NCI-H774 (cell line): ENCODE data around the gene ANXA8.
"Not testable (repeated sequence)": the region's sequence is repeated elsewhere in the genome, so short reads cannot be mapped to it uniquely, and the experiment has no call there.

Experiments
- DNase-seq: peaks from one replicate; lab custom pipeline; 2025; lab: John Stamatoyannopoulos, UW

The ANXA8 gene, protein sequence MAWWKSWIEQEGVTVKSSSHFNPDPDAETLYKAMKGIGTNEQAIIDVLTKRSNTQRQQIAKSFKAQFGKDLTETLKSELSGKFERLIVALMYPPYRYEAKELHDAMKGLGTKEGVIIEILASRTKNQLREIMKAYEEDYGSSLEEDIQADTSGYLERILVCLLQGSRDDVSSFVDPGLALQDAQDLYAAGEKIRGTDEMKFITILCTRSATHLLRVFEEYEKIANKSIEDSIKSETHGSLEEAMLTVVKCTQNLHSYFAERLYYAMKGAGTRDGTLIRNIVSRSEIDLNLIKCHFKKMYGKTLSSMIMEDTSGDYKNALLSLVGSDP

DNA sequence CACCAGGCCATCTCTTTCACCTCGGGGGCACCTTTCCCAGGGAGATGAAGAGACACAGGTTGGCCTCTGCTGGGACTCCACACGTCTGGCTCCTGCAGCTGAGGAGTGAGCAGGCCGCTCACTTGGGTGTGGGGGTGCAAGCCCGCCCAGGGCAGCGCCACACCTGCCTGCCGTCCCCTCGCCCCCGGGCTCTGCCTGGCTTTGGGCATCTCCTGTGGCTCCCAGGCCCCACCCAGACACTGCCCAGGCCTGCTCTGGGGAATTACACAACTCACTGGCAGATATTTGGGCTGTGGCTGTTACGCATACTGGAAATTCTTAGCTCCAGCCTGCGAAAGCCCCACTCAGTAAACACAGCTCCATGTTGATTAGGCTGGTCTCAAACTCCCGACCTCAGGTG, at the start of gene ANXA8:
Gene ANXA8 (minus strand): TSS at position 193 of the 400 bp plus-strand sequence. CDS start 182 bp downstream, at position 11.
- not testable (repeated sequence) for DNase-seq

DNA sequence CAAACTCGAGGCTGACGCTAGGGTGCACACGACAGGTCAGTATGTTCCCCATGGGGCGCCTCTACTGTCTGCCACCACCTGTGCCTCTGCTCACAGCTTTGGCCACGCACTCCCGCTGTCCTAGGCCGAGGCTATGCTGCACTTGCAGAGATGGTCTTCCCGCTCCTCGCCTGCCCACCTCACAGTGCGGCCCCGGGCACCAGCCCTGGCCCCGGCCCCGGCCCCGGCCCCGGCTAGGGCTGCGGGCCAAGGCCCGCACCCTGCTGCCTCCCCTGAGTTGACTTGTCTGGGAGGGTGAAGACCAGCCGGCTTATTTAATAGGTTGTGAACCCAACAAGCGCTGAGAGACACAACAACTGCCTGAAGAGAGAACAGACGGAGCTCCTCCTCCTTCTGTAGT, 39.6 kb upstream of the ANXA8 start, which contains the start of gene AGAP9:
Gene AGAP9 (minus strand): TSS at position 164 of the 400 bp plus-strand sequence. CDS start 112 bp downstream, at position 52.
- not testable (repeated sequence) for DNase-seq

DNA sequence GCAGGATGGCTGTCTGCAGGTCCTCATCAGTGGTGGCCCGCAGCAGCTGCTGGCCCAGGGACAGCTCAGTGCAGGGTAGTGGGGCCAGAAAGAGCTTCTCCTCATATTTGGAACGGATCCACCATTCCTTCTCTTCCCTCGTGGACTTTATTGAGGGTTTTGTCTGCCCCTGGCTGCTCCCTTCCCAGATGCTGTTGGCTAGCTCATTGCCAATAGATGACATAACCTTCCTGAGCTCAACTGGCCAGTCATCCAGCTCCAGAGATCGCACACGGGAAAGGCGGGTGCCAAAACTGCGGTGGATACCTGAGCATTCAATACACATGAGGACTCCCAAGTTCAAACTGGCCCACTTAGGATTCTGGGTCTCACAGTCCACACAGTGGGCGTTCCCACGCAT, 18.4 kb upstream of the ANXA8 start:
- not testable (repeated sequence) for DNase-seq

DNA sequence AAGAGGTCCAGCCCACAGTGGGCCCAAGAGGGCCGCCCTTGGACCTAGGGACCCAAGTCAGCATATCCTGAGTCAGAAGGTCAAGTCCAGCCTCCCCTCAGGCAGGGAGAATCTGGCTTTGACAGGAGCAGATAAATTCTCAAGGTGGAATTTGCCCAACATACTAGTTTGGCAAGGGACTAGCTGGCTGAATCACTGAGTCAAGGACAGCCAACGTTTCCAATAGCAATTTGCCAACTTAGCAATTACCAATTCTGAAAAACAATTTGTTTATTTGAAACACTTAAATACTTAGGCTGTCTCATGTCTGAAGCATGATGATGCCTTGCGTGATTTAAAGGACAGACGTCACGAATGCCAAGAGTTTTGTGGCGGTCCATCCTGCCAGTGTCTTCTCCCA, 10.3 kb upstream of the ANXA8 start:
- DNase-seq = not testable (repeated sequence)

GRCh38 chr10:47491600-47491999, 7.7 kb upstream of the ANXA8 start, which contains the start of gene FAM25G:
Gene FAM25G (minus strand): TSS chr10:47491700. CDS start chr10:47491674, 26 bp downstream.
- not testable (repeated sequence) for DNase-seq

DNA sequence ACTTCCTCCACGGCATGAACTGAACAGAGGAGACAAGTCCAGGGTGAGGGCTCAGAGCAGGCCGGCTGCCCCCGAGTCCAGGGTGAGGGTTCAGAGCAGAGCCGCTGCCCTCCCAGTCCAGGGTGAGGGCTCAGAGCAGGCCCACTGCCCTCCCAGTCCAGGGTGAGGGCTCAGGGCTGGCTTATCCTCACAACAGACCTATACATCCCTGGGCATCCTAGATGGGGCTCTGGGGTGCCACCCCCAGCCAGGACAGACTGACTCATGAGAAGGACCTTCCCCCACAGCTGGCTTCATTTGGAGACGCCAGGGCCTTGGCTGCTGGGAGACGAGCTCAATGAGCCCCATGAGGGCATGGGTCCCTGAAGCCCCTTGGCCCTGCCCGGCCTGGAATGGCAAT, 5.7 kb upstream of the ANXA8 start:
- not testable (repeated sequence) for DNase-seq

GRCh38 chr10:47485943-47486342, 2.0 kb upstream of the ANXA8 start:
- not testable (repeated sequence) for DNase-seq

GRCh38 chr10:47484786-47485185, 871 bp upstream of the ANXA8 start:
- DNase-seq = not testable (repeated sequence)

DNA sequence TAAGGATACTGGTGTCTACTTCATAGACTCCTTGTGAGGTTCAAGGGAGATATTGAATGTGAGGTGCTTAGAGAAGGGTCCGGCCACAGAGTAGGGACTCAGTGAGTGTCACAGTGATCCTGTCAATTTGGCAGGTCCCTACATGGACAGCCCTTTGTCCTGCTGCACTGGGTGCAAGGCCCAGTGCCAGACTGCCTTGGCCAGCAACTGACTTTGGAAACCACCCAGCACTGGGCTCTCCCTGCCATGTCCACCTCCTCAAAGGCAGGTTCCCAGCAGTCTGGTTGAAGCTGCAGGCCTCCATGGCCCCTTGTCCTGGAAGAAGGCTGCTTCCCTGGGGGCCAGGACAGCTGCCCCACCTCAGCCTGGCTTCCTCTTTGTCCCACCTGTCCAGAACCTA, 1.5 kb downstream of the ANXA8 start:
- DNase-seq = not testable (repeated sequence)

DNA sequence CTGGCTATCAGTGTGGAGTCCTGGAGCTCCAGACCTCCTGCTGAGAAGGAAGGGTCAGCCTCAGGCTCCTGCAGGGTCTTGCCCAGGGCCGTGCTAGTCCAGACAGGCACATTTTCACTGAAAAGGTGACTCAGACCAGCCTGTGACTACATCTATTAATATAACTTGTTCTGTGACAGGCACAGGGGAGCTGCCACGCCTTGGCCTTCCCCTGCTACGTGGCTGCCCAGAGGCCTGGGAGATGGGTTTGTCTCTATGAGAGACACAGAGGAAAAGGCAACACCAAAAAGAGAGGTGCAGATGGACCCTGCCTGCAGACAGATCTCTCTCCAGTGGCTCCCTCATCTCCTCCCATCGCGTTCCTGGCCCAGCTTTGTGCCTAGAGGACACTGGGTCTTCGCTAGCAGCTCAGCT, 2.1 kb downstream of the ANXA8 start:
- DNase-seq = not testable (repeated sequence)

DNA sequence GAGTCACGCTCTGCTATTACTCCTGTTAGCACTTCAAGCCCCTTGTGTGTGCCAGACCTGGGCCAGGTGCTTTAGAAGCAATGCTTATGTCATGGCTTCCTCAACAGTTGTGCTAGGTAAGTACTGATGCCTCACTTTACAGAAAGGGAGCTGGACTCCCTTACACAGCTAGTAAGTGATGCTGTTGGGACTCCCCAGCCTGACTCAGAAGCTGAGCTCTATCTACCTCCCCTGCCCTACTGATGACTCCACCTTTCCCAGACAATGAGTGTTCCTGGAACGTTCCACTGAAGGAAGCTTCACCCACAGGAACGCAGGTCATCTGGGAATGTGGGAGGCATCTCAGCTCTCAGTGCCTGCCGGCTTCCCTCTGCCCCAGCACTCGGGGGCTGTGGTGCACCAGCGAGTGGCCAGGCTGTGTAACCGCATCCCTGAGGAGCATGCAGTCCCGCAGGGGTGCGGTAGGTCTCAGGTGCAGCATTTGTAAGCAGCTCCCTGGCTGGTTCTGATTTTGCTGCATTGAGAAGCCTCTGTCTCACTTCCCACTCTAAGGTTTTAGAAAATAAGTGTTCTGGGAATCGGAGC, 2.6 kb downstream of the ANXA8 start:
- not testable (repeated sequence) for DNase-seq

DNA sequence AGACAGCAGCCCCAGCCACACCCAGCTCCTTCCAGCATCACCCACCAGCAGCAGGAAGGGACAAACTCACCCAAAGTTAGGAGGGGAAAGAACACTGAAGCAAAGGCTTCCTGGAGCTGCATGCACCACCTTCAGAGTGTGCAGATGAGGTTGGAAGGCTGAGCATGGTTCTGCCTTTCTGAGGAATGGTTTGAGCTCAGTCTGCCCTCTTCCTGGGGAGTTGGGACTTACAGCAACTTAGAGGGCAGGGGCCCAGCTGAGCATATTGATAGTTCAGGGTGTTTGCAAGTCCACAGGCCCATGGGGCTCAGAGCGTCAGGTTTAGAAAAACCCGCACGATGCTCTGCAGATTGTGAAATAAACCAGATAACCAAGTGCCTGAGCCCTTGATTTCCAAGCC, 3.8 kb downstream of the ANXA8 start:
- not testable (repeated sequence) for DNase-seq

DNA sequence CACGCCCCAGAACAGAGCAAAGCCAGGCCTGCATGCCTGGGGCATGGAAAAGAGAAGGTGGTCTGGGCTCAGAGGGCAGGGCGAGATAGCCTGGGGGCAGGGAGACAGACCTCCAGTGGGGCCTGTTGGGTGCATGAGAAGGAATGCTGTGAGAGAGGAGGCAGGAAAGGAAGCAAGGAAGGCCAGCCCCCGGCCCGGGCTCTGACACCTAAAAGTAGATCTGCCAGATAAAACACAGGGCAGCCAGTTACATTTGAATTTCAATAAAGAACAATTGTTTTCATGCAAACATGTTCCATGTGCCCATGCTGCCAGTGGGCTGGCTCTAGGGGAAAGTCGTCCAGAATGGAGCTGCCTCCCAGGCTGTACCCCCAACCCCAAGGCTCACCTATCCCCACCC, 5.8 kb downstream of the ANXA8 start:
- DNase-seq = not testable (repeated sequence)

DNA sequence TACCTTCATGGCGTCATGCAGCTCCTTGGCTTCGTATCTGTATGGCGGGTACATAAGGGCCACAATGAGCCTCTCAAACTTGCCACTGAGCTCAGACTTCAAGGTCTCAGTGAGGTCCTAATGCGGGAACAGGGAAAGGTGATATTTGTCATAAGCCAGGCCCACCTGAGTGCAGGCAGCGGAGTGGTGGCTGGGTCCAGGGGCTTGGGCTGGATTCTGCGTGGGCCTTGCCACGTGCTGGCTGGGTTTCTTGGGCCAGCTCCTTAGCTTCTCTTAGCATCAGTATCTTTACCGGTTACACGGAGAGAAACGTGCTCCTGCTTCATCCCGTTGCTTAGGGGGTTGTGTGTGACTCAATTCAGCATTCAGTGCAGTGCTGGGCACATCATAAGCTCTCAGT, 6.8 kb downstream of the ANXA8 start:
- DNase-seq = not testable (repeated sequence)

- not testable (repeated sequence) for DNase-seq
Measured at GRCh38 chr10:47475101-47475500, 8.8 kb downstream of the ANXA8 start.

GRCh38 chr10:47473516-47473915, 10.4 kb downstream of the ANXA8 start:
- DNase-seq = not testable (repeated sequence)

GRCh38 chr10:47472647-47473046, 11.3 kb downstream of the ANXA8 start:
- DNase-seq = not testable (repeated sequence)

GRCh38 chr10:47472072-47472471, 11.8 kb downstream of the ANXA8 start:
- not testable (repeated sequence) for DNase-seq

DNA sequence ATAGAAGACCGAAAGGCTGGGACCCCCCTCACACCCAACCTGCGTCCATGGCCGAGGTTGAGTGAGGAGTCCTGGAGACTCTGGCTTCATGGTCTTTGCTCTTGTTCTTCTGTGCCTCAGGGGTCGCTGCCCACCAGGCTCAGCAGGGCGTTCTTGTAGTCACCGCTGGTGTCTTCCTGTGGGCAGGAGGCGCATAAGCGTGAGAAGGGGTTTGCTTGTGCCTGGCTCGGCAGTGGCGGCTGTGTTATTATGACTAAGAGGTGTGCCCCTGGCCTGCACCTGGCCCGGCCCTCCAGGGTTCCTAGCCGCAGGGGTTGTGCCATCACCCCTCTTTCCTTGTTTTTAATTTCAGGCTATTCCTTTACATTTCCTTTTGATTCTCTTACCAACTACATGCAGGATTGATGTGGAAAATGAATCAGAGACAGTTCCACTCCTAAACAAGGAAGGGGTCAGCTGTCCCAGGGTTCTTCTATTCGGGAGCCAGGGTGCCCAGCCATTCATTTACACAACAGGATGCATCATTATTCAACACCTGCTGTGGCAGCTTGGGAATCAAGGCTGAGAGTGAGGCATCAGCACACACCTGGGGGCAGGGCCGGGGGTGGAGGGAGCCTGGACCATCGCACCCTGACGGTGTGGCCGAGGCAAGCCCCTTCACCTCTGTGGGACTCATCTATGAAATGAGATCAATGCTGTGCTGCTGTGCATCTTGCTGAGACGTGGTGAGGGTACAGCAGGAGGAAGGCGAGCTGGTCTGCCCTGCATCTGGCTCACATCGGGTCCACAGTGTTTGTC, 15.0 kb downstream of the ANXA8 start:
- not testable (repeated sequence) for DNase-seq

- not testable (repeated sequence) for DNase-seq
Measured at GRCh38 chr10:47467957-47468356, 16.0 kb downstream of the ANXA8 start.

GRCh38 chr10:47467458-47467857, 16.5 kb downstream of the ANXA8 start:
- not testable (repeated sequence) for DNase-seq

GRCh38 chr10:47465216-47465917, 18.5 kb downstream of the ANXA8 start:
- not testable (repeated sequence) for DNase-seq
